DMS114 treated with DMSO at 0.1 percent for 48 hours (cell line): ENCODE data around the gene MRPL21.

ENCODE experiments used
- DNase-seq: peaks from one replicate; lab custom pipeline; 2025; ENCODE audit not compliant: unreplicated experiment; lab: John Stamatoyannopoulos, UW

The MRPL21 gene

DNA sequence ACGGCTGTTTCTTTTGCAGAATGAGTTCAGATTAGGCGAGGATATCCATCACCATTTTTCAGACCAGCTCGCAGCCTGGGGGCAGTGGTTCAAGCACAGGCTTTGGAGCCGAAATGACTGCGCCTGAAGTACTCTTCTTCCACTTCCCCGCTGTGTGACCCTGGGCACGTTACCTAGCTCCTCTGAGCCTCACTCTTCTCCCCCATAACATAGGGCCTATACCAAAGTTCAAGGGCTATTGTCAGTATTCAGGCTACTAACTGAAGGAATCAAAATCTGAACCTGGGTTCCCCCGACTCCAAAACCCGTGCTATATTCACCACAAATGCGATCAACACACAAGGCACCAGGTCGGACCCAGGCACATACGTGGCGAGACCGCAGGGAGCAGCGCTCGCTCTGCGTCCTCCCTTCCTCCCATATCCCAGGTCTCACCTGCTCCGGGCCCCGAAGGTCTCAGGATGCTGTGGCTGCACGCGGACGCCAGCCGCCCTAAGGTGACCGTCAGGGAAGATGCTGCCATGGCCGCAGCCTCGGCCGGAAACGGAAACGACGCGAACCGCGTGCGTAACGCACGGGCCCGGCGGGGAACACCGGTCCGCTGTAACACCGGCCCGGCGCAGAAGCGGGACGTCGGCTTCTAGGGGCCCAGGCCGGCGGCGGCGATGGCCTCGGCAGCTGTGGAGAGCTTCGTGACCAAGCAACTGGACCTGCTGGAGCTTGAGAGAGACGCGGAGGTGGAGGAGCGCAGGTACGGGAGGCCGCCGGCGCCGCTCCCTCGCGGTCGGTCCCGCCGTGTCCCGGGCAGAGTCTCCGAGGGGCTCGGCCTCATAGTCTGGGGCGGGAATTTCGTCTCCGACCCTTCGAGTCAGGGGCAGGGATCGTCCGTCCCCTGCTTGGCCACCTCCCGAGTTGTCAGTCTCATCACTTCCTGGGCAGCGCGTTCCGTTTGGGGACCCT is at the start of gene MRPL21, which contains the start of gene IGHMBP2:
Gene MRPL21 (minus strand): TSS at position 545 of the 960 bp plus-strand sequence. CDS start 22 bp downstream, at position 523.
Gene IGHMBP2 (plus strand): TSS at position 604 of the 960 bp plus-strand sequence. CDS start 62 bp downstream, at position 666.
- peak; percentile 99 for DNase-seq

DNA sequence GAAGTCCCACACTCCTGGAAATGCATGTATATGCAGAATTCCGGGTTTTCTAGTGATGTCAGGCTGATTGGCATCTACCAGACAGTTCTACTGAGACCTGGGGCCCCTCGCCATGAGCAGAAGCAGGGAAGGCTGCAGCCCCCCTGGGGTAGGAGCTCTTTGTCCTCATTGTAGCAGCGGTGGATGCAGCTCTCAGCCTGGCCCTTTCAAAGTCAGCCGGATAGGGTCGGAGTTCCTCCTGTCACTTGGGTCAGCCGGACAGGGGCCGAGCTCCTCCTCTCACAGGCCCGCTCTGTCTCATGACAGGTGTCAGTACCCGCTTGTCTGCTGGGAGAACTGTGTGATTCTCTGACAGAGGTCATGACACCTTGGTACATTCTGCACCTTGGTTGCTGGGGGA is 47.1 kb upstream of the MRPL21 start:
- DNase-seq, result no peak

DNA sequence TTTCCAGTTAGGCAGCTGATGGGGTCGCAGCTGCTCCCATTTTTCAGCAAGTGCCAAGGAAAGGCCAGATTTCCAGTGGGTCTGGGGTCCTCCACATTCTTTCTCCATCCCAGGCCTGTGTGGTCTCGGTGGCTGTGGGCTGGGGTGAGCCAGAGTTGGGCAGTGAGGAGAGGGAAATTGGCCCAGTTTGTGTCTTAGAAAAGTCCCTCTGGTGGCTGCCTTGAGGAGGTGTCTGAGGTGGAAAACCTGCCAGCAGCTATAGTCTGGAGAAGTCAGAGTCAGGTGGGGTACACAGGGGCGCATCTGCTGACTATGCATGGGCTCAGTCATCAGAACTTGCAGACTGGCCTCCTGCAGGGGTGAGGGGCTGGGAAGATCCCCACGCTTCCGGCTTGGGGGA is 46.6 kb upstream of the MRPL21 start:
- peak; percentile 93 for DNase-seq

DNA sequence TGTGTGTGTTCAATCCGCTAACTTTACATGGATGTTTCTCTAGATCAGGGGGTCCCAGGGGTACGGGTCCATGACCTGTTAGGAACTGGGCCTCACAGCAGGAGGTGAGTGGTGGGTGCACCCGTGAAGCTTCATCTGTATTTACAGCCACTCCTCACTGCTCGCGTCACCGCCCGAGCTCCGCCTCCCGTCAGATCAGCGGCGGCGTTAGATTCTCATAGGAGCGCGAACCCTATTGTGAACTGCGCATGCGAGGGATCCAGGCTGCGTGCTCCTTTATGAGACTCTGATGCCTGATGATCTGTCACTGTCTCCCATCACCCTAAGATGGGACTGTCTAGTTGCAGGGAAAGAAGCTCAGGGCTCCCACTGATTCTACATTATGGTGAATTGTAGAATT is 45.3 kb upstream of the MRPL21 start:
- DNase-seq, result peak; percentile 66

DNA sequence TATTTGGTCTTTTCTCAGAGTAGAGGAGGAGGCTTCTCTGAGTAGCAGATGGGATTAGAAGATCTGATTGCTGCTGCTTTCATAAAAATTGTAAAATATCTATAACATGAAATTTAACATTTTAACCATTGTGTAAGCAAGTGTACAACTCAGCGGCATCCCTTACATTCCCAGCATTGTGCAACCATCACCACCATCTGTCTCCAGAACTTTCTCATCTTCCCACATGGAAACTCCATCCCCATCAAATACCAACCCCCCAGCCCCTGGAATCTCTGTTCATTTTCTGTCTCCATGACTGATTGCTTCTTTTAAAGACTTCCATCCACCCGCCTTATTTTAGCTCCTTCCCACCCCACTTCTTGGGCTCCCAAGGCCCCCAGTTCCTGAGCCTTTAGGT is 44.9 kb upstream of the MRPL21 start:
- DNase-seq, result no peak

DNA sequence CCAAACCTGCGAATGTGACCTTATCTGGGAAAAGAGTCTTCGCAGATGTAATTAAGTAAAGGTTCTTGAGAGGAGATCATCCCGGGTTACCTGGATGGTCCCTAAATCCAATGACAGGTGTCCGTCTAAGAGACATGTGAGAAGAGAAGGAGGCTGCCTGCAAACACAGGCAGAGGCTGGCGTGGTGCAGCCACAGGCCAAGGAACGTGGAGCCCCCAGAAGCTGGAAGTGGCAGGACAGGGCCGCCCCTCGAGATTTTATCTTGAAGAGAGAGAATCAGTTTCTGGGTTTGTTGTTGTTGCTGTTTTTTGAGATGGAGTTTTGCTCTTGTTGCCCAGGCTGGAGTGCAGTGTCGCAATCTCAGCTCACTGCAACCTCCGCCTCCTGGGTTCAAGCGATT is 43.5 kb upstream of the MRPL21 start:
- DNase-seq, result no peak

DNA sequence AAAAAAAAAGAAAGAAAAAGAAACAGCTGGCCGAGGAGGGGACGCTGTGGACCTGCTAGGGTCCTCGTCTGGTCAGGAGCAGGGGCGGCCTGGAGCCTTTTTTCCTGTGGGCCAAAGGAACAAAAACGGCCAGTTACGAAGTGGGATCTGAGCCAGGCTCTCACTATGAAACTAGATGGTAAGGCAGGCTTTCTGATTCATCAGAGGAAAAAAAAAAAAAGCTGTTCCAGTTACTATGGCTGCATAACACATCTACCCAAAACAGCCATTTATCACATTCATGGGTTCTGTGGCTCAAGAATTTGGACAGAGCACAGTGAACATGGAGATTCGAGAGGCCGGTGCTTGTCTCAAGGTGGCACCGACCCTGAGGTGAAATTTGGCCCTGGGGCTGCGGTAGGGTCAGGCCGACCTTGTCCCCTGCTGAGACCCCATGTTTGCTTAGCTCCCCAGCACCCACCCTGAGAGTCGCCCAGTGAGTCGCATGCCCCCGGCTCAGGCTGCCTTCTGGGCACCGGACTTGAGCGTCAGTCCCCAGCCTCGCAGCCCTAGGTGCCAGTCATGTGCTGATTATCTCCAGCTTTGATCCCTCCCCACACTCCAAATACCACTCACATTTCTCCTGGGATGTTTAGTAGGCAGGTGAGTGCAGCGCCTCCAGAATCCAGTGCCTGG is 42.9 kb upstream of the MRPL21 start:
- no peak for DNase-seq

DNA sequence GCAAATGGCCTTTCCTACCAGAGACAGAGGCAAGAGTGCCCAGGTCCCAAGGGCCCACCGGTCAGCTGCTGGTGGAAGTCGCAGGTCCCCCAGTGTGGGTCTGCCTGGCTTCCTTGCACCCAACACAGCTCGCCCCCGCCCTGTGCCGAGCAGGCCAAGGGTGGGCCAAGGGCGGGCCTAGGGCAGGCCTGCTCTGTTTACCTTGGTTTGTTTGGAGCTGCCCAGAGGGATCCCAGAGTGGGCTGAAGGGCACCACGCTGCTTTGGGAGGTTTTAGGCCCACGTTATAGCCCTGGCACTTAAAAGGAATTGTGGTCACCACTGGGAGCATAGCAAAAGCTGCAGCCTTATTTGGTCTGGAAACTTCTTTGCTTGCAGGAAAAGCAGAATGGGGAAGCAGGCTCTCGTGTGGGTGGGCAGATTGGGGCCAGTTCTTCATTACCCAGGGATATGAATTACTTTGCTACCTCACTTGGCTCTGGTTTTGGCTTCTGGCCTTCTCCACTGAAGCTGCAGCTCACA is 39.2 kb upstream of the MRPL21 start:
- DNase-seq, result no peak

DNA sequence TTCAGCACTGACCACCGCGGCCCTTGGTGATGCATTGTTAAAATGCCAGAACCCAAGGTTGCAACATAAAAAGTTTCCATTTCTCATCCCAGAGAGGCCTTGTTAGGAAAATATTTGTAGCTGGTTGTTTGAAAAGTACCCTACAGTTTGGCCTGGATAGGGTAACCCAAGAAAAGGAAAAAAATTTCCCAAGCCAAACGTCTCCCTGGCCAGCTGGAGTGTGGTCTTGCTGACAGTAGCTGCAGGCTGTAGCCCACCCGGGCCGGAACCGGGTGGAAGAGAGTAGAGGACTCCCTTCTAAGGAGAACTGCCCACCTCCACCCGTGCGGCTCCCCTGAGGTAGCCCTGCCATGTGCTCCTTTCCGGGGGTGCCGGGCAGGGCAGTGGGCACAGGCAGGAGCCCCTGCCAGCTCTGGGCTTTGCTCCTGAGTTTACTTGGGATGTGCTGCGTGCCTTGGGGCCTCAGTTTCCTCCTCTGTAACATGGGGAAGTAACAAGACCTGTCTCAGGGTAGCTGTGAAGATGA is 38.5 kb upstream of the MRPL21 start:
- DNase-seq, result no peak

DNA sequence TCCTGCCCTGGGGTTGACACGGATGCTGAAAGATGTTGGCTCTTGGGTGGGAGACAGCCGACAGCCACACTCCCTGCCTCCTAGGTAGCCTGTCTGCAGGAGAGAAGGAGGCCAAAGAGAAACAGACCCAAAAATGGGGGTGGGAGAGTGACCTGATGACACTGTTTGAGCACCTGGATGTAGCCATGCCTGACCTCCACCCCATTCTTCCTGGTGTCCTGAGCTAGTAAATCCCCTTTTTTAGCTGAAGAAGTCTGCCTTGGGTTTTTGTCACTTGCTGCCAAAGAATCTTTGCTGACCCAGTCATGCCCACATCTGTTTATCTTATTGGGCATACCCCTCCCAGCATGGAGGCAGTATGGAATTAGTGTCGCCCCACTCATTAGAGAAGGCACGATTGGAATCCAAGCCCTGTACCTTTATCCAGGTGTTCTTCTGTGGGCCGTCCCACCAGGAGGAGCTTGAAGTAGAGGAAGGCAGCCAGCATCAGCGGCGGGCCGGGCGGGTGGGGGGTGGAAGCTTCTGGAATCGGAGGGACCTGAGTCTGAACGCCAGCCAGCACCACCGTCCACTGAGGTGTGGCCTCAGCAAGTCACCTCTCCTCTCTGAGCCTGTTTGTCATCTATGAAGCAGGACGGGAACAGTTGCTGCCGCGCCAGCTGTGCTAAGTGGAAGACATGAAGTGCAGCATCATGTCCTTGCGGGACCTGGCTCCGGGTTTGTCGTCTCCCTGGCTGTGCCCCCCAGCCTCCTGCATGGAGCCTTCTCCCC is 37.9 kb upstream of the MRPL21 start:
- DNase-seq, result no peak

DNA sequence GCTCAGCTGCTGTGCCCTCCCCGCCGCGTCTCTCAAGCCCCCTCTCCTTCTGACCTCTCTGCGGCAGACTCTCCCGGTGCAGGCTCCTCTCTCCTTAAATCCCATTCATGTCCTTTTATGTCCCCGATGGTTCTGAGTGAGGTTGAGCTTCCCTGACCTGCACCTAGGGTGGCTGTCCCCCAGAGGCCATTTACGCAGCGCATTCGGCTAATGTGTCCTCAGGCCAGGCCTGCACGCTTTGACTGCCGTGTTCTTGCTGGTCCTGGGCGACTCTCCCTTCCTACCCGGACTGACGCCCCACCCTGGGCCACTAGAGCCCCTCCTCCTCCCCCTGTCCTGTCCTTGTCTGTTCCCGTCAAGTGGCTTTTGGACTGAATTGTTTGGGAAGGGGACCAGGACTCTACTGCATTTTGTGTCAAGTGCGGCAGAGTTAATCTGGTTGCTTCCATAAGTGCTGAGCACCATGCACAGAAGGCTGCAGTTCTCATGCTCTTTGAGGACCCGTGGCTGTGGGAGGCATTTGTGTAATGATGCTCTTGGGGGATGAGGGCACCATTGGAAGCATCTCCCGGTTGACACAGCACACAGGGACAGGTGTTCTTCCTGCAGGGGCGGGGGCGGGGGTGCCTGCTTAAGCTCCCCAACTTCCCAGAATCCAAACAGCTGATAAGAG is 37.2 kb upstream of the MRPL21 start:
- DNase-seq, result no peak

DNA sequence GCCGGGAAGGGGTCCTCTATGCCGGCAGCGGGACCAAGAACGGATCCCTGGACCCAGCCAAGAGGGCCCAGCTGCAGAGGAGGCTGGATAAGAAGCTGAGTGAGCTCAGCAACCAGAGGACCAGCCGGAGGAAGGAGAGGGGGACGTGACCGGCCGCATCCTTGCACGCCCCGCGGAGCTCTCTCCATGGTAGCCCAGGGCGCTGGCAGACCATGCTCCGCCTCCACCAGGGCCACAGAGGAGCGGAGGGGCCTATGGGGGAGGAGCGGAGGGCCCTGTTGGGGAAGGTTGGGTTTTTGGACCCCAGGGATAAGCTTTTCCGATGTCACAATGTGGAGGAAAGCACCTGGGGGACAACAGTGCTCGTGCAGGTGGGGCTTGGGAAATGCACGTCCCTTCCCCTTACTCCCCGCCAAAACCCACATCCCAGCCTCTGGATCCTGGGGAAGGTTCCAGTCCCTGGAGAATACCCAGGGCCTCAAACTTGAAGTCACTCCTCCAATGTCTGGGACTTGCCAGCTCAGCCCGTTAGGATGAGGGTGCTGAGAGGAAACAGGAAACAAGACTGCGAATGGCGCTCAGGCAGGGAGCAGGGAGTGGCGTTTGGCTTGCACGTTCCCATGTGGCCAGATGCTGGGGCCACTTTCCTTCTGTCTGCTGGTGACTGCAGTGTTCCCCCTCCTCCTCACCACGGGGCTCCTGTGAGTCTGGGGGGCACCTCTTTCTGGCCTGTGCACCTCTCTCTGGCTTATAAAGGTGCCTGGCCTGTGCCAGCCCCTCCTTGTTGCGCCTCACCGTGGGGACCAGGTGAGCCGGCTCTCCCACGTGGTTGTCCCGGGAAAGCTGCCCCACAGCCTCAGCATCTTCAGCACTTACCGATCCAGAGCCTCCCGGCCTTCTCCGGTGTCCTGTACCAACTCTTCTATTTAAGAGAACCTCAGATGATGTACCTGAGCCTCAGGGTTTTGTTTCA is 36.2 kb upstream of the MRPL21 start:
- no peak for DNase-seq

DNA sequence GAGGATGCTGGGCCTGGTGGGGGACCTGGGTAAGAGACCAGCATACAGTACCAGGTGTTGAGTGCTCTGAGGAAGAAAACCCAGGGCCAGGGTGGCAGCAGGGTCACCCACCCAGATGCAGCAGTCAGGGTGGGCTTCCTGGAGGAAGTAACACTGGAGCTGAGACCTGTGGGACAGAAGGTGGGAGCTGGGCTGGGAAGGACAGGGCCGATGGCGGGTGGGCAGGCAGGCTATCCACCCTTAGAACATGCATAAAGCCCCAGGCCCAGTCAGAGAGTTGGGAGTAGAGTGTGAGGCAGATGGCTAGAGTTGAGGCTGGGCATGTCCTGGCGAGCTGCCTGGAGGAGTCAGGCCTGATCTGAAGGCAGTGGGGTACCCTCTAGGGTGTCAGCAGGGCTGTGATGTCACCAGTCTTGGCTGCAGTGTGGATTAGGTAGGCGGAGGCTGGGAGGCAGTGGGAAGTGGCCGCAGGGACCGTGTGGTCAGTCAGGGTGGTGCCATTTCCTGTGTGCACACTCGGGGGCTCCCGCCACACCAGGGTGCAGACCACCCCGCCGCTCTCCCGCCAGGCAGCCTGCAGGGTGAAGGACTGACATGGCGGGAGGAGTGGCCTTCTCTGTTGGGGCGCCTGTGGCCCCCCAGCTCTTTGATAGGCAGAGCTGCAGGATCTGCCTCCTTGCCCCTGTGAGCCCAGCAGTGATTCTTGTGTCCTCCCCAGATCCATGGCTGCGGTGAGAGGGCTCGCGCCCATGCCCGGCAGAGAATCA is 35.4 kb upstream of the MRPL21 start:
- DNase-seq, result no peak

DNA sequence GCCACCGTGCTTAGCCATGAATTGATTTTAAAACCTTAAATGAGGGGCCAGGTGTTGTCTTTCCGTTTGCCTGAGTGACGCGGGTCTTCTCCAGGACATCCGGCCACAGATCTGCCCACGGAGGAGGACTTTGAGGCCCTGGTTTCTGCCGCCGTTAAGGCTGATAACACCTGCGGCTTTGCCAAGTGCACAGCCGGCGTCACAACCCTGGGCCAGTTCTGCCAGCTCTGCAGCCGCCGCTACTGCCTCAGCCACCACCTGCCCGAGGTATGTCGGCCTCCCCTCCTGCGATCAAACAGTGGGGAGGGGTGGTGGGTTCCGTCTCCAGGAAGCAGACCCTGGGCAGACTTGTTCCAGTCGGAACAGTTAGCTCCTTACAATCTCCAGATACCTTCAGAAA is 34.5 kb upstream of the MRPL21 start:
- no peak for DNase-seq

DNA sequence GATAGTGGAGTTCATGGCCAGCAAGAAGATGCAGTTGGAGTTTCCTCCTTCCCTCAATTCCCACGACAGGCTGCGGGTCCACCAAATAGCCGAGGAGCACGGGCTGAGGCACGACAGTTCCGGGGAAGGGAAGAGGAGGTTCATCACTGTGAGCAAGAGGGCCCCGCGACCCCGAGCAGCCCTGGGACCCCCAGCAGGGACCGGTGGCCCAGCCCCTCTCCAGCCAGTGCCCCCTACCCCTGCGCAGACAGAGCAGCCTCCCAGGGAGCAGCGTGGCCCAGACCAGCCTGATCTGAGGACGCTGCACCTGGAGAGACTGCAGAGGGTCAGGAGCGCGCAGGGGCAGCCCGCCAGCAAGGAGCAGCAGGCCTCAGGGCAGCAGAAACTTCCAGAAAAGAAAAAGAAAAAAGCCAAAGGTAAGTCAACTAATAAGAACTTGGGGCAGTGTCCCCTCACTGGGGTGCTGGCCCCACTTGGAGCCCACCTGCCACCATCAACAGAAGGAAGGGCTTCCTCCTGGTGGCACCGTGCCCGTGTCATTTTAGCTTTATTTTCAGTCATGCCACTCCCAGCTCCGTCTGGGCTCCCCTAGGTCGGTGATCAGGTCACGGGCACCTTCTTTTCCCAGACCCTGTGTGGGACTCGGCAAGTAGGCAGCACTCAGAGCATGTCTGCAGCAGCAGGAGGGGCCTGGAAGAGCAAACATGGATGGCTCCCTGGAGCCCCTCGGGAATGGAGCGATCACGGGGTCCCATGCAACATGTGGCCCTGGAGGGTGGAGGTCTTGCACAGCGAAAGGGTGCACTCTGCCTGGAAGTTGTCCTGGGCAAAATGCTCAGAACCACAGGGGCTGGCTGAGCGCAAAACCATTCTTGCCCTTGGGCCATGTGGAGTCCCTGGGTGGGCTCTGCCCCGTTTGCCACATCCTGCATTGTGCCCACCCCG is 33.3 kb upstream of the MRPL21 start:
- DNase-seq, result no peak

DNA sequence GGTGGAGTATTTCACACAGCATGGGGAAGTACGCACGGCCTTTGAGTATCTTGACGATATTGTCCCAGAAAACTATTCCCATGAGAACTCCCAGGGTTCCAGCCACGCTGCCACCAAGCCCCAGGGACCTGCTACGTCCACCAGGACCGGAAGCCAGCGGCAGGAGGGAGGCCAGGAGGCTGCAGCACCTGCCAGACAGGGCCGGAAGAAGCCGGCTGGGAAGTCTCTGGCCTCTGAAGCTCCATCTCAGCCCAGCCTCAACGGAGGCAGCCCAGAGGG is 32.7 kb upstream of the MRPL21 start:
- no peak for DNase-seq

DNA sequence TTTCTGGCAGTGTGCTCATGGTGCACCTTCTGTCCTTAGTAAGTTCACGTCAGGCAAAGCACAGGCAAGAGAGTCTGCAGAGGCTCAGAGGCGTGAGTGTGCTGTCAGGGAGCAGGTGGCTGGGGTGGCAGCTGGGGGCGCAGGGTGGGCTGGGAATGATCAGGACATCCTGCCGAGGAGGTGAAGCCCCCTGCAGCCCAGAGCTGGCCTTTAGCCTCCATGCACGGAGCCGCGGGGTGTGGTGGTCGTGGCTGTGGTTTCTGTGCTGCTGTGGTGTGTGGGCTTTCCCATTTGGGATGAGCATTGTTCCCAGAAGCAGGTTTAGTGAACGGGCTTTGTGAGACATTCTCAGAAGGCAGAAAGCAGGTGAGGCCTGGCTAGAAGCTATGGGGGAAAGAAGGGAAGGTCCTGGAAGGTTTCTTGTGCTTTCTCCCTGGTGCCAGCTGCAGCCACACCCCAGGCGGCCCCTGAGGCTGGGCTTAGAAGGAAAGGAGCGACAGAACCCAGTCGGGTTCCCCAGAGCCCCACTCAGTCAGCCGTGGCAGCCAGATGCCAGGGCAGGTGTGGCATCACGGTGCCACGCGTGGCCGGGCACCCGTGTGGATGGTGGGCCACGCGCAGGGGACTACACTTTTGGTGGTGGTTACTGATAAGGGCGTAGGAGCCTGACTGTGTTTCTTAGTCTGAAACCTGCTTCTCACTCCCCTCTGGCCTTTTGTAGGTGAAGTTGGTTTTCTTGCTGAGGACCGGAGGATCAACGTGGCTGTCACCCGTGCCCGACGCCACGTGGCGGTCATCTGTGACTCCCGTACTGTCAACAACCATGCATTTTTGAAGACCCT is 32.1 kb upstream of the MRPL21 start:
- no peak for DNase-seq
